NCI-H1436 treated with DMSO at 0.1 percent for 48 hours (cell line): ENCODE measurements around the gene SPEM1.

ENCODE experiments used
- DNase-seq: peaks from one replicate; lab custom pipeline; 2025; lab: John Stamatoyannopoulos, UW

Gene SPEM1, protein sequence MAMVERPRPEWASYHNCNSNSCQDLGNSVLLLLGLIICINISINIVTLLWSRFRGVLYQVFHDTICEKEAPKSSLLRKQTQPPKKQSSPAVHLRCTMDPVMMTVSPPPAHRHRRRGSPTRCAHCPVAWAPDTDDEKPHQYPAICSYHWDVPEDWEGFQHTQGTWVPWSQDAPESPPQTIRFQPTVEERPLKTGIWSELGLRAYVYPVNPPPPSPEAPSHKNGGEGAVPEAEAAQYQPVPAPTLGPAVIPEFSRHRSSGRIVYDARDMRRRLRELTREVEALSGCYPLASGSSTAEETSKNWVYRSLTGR

DNA sequence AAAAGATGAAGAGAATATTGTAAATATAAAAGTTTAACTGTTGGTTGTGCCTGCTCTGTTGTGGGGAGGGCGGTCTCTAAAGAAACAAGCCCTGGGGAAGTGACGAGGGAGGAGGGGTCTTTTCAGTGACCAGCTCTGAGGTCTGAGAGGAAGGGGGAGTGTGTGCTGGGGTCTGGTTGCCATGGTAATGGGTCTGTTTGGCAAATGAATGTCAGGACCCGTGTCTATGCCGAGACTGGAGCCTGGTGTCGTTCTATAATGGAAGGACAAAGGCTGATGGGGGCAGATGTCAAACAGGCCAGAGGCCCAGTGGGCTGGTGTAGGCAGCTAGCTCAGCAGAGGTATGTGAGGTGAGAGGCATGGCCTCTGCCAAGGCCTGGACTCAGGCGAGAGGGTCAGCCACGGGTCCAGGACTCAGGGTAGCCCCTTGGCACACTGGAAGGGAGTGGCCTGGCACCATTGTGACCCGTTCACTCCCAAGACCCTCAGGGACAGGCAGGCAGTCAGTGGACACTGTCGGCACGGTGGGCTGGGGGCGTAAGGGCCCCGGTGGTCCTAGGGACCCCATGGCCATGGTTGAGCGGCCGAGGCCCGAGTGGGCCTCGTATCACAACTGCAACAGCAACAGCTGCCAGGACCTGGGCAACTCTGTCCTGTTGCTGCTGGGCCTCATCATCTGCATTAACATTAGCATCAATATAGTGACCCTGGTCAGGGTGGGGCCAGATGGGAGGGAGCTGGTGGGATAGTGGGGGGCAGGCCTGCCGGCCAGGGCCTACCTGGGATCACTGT, at the start of gene SPEM1:
Gene SPEM1 (plus strand): TSS at position 506 of the 792 bp plus-strand sequence. CDS start 61 bp downstream, at position 567.
- no peak for DNase-seq

DNA sequence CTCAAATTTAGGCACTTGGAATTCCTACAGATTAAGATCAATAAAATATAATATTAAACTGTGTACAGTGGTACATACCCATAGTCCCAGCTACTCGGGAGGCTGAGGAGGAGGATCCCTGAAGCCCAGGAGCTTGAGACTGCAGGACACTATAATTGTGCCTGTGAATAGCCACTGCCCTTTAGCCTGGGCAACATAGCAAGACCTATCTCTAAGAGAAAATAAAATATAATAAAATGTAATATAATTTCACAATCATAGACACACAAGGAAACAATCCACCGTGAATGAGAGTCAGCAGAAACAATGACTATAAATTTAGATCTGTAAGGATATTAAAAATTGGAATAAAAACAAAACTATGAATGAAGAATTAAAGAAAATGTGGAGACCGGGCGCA, 49.3 kb upstream of the SPEM1 start:
- no peak for DNase-seq

DNA sequence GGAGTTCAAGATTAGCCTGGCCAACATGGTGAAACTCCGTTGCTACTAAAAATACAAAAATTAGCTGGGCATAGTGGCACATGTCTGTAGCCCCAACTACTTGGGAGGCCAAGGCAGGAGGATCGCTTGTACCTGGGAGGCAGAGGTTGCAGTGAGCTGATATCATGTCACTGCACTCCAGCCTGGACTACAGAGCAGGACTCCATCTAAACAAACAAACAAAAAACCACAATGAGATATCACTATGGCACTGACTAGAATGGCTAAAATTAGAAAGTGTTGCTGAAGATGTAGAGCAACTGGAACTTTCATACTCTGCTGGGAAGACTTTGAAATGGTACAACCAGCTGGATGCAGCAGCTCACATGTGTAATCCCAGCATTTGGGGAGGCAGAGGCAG, 45.8 kb upstream of the SPEM1 start:
- no peak for DNase-seq

DNA sequence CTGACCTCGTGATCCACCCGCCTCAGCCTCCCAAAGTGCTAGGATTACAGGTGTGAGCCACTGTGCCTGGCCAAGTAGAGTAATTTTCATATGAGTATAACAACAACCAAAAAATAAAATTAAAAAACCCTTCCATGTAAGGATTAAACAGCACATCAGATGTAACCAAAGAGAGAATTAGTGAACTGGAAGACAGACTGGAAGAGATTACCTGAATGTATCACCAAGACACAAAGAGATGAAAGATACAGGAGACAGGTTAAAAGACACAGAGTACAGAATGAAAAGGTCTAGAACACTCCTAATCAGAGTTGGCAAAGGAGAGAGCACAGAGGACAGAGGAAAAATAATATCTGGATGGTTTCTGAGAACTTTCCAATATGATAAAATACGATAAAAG, 41.0 kb upstream of the SPEM1 start:
- no peak for DNase-seq

DNA sequence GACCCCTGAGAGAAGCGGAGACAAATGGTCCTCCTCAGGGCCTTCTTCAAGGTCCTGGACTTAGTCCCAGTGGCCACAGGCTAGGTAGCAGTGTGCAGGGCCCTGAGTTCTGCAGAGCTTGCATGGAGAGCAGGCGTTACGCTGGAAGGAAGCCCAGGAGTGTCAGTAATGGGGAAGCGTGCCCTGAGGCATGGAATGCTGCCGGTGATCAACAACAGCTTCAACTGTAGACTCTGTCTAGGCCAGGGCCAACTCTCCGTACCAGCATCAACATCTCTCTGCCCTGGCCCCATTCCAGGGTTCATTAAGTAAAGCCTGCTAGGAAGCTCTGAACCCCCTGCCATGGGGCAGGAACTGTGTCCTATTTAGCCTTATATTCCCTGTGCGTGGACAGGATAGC, 39.8 kb upstream of the SPEM1 start:
- DNase-seq, result no peak

DNA sequence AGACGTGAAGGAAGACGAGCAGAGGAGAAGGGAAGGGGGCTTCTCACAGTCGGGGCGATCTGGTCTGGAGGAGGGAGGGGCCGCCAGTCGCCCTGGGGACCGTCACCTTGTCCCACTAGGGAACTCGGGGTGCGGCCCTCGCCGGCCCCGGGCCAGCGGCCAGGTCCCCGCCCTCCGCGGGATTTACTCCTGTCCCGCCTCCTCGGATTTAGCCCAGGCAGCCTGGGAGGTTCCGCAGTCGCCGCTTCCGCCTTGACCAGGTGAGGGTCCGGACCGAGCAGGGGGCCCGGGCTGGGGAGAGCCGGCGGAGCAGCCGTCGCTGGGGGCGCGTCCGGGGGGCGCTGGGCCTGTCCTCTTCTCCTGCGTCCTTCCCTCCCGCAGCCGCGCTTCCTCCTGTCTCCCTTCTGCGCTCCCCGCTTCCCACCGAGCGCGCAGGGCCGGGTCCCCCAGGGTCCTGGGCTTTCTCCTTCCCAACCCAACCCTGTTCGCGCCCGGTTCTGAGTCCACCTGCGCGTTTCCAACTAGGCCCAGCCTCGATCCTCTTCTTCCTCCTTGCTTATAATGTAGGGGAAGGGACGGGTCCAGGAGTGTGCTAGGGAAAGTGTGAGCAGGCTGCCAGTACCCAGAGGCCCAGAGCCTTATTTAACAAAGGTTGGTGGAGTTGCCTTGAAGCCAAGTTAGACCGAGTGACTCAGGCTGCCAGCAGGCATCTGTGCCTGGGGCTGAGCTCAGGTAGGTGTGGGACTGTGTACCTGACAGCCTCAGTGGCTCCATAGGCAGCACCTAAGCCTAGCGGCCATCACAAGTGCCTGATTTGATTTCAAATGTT, 39.1 kb upstream of the SPEM1 start, which contains the start of gene TNK1:
Gene TNK1 (plus strand): TSS at position 235 of the 829 bp plus-strand sequence. CDS start 1,838 bp downstream, outside the sequence.
- no peak for DNase-seq

DNA sequence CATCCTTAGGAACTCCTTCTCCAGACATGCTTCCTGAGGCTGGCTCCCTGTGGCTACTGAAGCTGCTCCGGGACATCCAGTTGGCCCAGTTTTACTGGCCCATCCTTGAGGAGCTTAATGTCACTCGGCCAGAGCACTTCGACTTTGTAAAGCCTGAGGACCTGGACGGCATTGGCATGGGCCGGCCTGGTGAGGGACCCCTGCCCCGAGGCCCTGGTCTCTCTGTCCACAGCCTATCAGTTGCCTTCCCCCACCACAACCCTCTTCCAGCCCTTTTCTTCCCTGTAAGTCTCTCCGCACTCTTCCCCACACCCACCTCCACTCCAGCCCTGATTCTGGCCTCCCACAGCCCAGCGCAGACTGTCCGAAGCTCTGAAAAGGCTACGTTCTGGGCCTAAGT, 37.2 kb upstream of the SPEM1 start:
- DNase-seq, result no peak

DNA sequence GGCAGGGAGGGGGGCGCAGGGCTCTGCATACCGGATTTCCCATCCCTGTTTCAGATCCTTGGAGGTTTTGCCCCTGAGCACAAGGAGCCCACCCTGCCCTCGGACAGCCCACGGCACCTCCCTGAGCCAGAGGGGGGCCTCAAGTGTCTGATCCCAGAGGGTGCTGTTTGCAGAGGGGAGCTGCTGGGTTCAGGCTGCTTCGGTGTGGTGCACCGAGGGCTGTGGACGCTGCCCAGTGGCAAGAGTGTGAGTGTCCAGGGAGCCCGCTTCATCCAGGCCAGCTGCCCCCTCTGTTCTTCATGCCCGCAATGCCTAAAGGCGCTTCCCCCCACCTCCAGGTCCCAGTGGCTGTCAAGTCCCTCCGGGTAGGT, 36.8 kb upstream of the SPEM1 start:
- no peak for DNase-seq

DNA sequence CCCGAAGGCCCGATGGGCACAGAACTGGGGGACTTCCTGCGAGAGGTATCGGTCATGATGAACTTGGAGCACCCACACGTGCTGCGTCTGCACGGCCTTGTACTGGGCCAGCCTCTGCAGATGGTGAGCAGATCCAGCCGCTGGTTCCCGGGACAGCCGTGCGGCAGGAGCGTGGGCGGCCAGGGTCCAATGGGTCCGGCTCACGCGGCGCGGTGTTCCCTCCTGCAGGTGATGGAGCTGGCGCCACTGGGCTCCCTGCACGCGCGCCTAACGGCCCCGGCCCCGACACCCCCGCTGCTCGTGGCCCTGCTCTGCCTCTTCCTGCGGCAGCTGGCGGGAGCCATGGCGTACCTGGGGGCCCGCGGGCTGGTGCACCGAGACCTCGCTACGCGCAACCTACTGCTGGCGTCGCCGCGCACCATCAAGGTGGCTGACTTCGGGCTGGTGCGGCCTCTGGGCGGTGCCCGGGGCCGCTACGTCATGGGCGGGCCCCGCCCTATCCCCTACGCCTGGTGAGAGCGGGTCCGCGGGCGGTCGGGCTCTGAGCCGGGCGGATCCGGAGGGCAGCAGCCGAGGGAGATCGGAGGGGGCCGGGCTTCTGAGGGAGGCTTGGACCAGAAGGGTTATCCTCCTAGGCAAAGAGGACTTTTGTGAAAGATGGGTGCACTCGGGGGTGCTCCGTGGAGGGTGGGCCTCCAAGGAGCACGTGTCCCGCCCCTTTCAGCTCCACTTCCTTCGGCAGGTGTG, 36.2 kb upstream of the SPEM1 start:
- no peak for DNase-seq

DNA sequence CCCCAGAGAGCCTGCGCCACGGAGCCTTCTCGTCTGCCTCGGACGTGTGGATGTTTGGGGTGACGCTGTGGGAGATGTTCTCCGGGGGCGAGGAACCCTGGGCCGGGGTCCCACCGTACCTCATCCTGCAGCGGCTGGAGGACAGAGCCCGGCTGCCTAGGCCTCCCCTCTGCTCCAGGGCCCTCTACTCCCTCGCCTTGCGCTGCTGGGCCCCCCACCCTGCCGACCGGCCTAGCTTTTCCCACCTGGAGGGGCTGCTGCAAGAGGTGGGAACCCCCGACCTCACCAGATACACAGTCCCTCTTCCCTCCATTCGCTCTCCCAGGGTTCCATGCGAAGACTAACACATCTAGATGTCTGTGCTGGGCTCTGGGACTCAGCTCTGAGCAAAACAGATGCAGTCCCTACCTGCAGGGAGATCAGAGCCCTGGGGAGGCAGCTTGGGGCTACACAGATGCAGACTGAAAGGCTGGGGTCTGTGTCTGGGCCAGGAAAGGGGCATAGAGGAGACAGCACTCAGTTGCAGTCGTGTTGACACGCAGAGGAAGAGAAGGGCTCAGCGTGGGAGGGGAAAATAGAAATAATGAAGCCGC, 35.5 kb upstream of the SPEM1 start:
- no peak for DNase-seq

DNA sequence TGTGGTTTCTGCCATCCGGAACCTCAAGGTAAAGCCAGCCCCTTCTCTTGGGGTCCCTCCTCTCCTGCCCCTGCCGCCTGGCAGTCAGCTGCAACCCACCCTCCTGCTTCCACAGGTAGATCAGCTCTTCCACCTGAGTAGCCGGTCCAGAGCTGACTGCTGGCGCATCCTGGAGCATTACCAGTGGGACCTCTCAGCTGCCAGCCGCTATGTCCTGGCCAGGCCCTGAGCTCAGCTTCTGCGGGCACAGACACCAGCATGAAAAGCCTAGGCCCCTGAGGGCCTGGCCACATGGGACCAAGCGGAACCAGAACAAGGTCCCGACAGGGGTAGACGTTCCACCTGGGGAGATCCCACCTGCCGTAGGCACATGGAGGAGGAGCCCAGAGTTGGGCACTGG, 31.3 kb upstream of the SPEM1 start:
- DNase-seq, result no peak

DNA sequence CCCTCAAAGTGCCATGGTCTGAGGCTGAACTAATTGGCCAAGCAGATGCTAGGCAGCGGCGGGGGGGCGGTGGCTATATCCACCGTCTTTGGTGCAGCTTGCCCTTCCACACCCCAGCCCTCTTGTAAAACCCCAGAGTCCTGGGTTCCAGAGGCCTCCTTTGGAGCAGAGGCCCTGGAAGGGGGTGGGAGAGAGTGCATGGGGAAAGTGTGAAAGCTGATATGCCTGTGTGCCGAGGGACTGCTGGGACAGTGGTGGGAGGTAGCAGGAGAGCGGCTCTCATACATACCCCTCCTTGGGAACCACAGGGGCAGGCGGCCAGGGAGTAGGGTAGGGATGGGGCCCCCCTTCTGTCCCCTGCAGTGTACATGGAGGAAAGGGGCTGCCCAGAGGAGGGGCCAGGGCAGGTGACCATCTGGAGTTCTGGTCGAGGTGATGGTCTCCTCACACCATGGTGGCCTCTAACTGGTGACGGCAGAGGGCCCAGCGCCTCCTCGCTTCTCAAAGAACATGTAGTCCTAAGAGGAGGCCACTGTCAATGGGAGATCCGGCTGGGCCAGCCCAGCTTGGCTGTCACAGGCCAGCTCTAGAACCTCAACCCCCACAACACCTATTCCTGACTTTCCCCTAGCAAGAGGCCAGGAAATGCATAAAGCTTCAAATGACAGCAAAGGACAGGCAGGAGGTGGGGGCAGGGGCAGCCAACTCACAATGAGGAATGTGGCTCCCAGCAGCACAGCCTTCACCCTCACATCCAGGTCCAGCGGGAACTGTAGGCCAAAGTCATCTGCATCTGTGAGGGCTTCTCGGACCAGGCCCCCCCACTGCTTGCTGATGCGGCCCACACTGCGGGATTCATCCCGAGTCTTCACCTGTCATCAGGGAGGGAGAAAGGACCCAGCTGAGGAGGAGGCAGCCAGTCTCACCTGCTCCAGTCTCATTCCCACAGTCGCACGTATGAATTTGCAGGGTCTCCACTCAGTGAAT, 29.9 kb upstream of the SPEM1 start:
- DNase-seq, result no peak

DNA sequence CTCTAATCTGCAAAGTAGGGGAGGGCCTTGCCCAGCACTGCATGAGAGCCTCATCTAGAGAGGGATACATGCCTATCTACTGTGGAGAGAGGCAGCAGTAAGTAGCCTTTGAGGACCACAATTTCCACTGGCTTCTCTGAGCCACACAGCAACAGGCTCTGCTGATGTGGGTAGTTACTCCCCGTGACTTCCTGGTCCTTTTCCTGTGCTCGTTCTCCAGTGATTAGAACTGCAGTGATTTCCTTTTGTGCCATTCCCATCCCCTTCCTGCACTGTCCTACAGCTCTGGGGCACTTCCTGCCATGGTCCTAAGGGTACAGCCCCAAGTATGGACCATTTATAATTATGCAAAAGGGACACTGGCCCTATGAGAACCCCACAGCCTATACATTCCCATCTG, 28.8 kb upstream of the SPEM1 start:
- DNase-seq, result no peak

DNA sequence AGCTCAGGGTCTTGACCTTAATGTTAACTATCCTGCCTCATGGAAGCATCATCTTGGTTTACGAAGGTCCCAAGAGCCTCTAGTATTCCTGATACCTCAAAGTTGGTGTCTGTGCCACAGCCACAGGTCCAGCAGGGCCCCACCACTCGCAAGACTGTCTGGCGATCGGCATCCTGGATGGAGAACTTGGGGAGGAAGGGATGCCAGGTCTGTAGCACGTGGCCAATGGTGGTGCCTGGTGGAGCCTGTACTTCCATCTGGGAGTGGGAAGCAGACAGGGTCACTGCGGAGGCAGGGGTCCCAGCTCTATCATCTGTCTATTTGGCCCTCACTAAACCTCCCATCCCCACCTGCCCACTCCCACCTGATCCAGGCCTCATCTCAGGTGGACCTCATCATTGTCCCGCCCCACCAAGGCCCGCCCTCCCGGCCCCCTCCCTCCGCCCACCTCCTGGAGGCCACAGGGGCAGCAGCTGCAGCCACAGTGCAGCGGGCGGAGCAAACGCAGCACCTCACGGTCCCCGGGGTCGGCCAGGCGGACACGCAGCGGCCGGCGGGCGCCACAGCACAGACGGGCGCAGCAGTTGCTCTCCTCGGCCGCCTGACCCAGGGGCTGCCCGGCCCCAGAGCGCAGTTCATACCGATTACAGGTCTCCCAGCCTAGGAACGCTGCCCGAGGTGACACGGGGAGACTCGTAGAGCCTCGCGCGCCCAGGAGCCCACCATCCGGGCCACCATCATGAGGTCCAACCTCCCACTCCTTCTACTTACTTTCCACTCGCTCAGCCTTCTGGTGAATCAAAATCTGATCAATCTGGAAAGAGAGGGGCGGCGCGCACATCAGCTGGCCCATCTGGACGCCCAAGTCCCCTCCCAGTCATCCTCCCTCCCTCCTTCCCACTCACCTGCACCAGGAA, 27.2 kb upstream of the SPEM1 start:
- no peak for DNase-seq

DNA sequence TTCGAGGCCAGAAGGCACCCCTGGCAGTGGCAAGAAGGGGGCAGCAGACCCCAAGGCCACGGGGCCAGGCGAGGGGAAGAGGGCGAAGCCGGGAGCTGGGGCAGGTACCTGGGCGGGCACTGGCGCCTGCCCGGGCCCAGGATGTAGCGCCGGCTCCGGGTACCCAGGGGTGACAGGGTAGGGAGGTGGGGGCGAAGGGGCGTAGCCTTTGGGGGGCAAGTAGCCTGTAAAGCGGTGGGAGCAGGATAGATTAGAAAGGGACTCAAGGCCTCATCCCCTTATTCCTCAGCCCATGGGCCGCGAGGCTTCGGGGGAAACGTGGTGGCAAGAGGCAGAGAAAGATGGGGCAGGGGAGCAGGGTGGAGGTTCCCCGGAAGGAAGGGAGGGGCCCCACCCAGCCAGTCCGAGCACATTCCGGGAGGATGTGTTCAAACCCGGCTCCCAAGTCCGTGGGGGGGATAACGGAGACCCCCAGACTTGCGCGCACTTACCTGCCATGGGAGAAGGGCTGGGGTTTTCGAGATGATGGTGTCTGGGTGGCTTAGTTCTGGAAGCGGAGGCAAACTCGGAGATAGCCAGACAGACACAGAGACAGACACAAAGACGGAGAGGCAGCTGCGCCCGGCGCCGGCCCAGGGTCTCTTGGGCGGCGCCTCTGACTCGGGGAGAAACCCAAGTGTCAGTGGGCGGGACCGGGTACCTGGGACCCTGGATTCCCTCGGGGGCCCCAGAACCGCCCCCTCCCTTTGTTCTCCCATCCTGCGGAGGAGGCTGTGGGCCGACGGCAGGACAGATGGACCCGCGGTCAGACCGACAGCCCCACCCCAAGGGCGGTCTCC, 26.3 kb upstream of the SPEM1 start:
- DNase-seq, result no peak

DNA sequence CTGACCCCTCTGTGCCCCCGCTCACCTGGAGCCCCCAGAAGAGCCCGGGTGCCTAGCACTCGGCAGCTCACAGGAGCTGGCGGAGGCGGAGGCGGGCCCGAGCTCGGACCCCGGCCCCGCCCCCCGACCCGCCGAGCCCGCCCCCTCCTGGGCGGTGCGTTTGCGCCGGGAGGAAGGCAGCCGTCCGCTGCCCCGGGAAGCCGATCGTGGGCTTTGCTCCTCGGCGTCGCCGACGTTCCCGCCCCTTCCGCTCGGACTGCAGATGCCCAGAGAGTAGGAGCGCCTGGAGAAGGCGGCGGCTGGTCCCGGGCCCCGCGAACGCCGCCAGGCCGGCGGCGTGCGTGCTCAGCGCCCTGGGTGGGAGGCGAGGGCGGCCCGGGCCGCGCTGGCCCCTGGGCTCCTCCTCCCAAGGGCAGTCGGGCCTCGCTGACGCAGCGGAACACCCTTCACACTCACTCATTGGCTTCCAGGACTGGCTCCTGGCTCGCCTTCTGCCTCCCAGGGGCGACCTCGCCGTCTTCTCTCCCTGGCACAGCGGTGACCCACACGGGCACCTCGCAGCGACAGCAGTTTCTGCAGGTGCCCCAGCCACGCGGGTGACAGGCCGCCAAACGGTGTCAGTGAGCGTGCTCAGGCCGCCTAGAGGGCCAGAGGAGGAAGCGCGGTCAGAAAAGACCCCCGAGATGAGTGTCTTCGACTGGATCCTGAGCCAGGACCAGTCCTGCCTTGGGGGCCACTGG, 25.5 kb upstream of the SPEM1 start, which contains the start of gene PLSCR3:
Gene PLSCR3 (minus strand): TSS at position 74 of the 740 bp plus-strand sequence. CDS start 415 bp downstream, outside the sequence.
- DNase-seq, result no peak

DNA sequence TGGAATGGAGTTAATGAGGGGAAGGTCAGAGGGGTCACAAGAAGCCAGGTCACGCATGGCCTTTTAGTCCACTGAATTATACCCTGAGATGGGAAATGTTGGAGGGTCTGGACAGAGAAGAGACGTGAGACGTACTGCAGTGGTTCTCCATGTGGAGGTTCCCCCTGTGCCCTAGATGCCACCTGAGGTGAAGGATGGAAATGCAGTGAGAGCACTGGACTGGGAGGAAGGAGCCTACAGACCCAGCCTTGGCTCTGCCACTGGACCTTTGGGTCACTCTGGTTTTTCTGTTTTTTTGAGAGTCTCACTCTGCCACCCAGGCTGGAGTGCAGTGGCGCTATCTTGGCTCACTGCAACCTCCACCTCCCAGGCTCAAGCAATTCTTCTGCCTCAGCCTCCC, 24.0 kb upstream of the SPEM1 start:
- DNase-seq, result no peak
